ENCODE results near the gene CTNNA1.

CTNNA1 gene

DNA sequence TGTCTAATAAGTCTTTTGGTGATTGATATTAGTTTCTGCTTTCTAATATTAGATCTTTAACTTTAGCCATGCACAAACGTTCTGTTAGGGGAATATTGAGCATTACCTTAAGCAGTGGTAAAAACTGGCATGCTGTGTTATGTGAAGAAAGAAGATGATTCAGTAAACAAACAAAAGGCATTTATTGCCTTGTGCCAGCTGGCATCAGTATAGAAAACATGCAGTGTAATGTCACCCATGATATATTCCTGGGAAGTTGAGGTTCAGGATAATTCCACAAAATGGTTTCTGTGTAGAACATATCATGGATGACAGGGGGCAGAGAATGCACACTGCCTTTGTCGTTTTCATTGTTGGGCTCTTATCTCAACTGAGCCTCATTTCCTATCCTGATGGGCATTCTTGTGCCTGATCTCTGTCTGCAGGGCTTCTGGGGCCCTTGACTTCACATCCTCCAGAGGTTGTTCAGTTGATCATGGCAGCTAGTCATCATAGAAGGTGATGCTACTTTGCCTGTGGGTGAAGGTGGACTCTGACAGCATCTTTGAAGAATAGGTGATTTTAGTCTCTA, 97.7 kb downstream of the CTNNA1 start:
- TF ChIP-seq, protein P1, sequence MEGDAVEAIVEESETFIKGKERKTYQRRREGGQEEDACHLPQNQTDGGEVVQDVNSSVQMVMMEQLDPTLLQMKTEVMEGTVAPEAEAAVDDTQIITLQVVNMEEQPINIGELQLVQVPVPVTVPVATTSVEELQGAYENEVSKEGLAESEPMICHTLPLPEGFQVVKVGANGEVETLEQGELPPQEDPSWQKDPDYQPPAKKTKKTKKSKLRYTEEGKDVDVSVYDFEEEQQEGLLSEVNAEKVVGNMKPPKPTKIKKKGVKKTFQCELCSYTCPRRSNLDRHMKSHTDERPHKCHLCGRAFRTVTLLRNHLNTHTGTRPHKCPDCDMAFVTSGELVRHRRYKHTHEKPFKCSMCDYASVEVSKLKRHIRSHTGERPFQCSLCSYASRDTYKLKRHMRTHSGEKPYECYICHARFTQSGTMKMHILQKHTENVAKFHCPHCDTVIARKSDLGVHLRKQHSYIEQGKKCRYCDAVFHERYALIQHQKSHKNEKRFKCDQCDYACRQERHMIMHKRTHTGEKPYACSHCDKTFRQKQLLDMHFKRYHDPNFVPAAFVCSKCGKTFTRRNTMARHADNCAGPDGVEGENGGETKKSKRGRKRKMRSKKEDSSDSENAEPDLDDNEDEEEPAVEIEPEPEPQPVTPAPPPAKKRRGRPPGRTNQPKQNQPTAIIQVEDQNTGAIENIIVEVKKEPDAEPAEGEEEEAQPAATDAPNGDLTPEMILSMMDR (IDR thresholded peaks at IDR 0.05; ENCODE audit: borderline replicate concordance, control extremely low read depth, extremely low read depth, insufficient read depth, missing control alignments): no peak
- DNase-seq (ENCODE audit: low spot score): no peak
- in situ Hi-C loops (cut with MboI; ENCODE audit: low sequenced_read_pairs, unreplicated experiment): no loop called here

DNA sequence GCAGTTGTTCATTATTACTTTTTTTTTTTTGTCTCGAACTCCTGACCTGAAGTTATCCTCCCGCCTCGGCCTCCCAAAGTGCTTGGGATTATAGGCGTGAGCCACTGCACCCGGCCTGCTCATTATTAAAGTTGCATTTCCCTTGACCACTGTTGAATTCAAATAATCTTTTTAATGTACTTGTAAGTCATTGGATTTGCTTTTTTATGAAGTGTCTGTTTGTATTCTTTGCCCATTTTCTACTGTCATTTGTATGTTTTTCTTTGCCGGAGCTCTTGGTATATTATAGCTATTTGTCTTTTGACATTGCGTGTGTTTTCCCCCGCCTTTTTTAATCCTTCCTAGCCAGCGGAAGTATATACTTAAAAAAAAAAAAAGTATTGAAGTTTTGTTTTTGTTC, 99.9 kb downstream of the CTNNA1 start:
- DNase-seq (ENCODE audit: low spot score): no peak
- in situ Hi-C loops (cut with MboI; ENCODE audit: low sequenced_read_pairs, unreplicated experiment): no loop called here
- TF ChIP-seq, protein P1 (IDR thresholded peaks at IDR 0.05; ENCODE audit: borderline replicate concordance, control extremely low read depth, extremely low read depth, insufficient read depth, missing control alignments): no peak

DNA sequence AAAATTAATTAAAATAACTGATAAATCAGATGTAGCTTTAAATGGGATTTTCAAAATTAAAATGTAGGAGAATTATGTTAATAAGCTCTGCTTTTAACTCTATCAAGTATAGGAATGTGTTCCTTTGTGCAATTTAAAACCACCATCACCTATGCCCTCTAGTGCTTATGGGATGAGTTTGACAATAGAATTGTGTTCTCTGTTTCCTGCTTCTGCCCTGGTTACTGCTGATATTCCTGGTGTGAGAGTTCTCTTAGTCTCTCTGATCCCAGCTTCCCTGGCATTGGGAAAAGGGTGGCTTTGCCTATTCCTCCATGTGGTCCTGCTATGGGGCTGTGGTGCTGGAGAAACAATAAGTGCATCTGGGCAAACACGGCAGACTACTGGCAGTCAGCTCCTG, 113.8 kb downstream of the CTNNA1 start:
- TF ChIP-seq, protein P1 (IDR thresholded peaks at IDR 0.05; ENCODE audit: borderline replicate concordance, control extremely low read depth, extremely low read depth, insufficient read depth, missing control alignments): no peak
- DNase-seq (ENCODE audit: low spot score): no peak
- in situ Hi-C loops (cut with MboI; ENCODE audit: low sequenced_read_pairs, unreplicated experiment): no loop called here

DNA sequence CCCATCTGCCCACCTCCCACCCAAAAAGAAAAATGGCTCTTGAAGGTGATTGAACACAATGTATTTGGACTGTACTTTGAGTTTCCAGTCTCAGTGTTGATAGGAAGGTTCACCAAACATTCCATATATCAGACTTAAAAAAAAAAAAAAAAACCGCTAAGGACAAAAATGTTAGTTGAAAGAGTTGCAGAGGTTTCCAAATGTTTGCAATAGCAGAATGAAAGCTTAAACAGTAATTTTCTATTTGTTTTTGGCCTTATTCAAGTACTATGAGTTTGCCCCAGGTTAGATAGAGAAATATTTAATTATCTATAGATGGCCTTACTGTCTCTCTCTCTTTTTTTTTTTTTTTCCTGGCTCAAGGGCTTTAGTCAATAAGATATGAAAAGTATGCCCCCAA, 115.8 kb downstream of the CTNNA1 start:
- in situ Hi-C loops (cut with MboI; ENCODE audit: low sequenced_read_pairs, unreplicated experiment): no loop called here
- no peak for DNase-seq (ENCODE audit: low spot score)
- TF ChIP-seq, protein P1 (IDR thresholded peaks at IDR 0.05; ENCODE audit: borderline replicate concordance, control extremely low read depth, extremely low read depth, insufficient read depth, missing control alignments): no peak

DNA sequence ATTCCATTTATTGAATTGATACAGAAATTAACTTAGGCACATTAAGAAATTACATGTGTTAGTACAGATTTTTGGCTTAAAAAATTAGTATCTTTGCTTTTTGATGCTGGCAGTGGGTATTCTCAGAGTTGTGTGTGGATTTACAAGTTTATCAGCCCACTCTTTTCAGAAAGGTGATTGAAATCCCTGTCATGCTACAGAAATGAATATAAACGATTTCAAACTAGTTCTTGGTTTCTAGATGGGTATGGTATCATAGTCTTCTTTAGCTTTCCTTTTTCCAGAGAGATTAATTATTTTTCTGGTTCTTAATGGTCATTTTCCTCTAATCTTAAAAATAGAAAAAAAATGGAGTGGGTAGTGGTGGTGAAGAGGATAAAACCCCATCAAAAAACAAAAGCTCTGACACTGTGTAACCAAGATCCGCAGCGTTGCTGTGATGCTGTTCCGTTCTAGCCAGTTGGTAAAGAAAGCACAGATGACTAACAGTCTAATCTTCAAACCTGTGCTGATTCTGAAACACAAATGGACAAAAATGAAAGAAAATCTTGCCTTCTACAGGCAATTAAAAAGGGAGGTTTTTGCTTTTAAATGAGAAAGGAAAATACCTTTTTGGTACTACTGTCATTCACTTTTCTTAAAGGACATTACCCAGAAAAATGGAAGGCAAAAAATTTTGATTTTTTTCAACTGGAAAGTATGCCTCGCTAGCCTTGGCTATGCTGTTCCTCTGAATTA, 116.7 kb downstream of the CTNNA1 start:
- in situ Hi-C loops (cut with MboI; ENCODE audit: low sequenced_read_pairs, unreplicated experiment): no loop called here
- TF ChIP-seq, protein P1 (IDR thresholded peaks at IDR 0.05; ENCODE audit: borderline replicate concordance, control extremely low read depth, extremely low read depth, insufficient read depth, missing control alignments): no peak
- no peak for DNase-seq (ENCODE audit: low spot score)

DNA sequence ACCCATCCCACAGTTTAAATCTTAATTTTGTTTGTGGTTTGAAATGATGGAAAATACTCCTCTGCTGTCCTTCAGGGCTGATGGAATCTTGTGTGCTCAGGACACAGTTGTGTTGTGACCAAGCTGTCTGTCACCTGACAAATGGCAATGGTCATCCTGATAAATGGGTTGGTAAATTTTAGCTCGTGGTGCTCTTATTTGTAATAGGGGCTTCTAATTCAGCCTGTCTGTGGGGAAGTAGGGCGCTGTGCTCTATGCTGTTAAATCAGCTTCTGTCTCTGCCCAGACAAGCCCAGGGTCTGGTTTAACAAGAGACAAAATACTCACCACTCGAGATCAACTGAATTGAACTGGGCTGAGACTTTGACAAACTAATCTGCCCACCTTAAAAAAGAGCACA, 117.4 kb downstream of the CTNNA1 start:
- DNase-seq (ENCODE audit: low spot score): no peak
- in situ Hi-C loops (cut with MboI; ENCODE audit: low sequenced_read_pairs, unreplicated experiment): no loop called here
- TF ChIP-seq, protein P1 (IDR thresholded peaks at IDR 0.05; ENCODE audit: borderline replicate concordance, control extremely low read depth, extremely low read depth, insufficient read depth, missing control alignments): no peak

Data from GM13976 (cell line).